Activated CD8-positive, alpha-beta memory T cell treated with anti-CD3 and anti-CD28 coated beads, Interleukin-2, amount 10 ng/mL, durations not matched to agents 7 days and 5 days (primary cell): ENCODE results near the gene MCHR2. TPM values are rescaled to one million over a fixed set of nuclear protein-coding genes. Genes with fewer than 3 reads are reported as not detected.

Experiments used
- ATAC-seq: fragments of 150-1000 bp; cut with Tn5 transposase; one replicate; pipeline ENCODE4 v1.10.0; 2021; ENCODE audit warnings: moderate library complexity
- CTCF ChIA-PET: fragments of 350-600 bp; sonication (Branson Sonifier 250); formaldehyde crosslinking; loops from one replicate; lab custom pipeline; 2021; ENCODE audit warnings: antibody characterized with exemption; lab: Charles Lee
- DNase-seq: peaks from one replicate; pipeline ENCODE4 v3.0.0-alpha.2; 2020
- H3K27ac Mint-ChIP-seq: one replicate; pipeline ENCODE4 v1.8.0; 2021; ENCODE audit warnings: mild to moderate bottlenecking, mixed read lengths
- H3K27me3 Mint-ChIP-seq: one replicate; pipeline ENCODE4 v1.8.0; 2021; ENCODE audit warnings: mixed read lengths
- H3K36me3 Mint-ChIP-seq: one replicate; pipeline ENCODE4 v1.8.0; 2021; ENCODE audit warnings: mild to moderate bottlenecking, mixed read lengths
- H3K4me1 Mint-ChIP-seq: one replicate; pipeline ENCODE4 v1.8.0; 2021; ENCODE audit warnings: mixed read lengths
- H3K4me3 Mint-ChIP-seq: one replicate; pipeline ENCODE4 v1.8.0; 2021; ENCODE audit warnings: mild to moderate bottlenecking, moderate library complexity, mixed read lengths
- H3K9me3 Mint-ChIP-seq: one replicate; pipeline ENCODE4 v1.8.0; 2022; ENCODE audit warnings: low read depth, mixed read lengths
- total RNA-seq, 2 experiments: library from RNA; stranded (reverse); gene quantifications; one replicate each; pipeline ENCODE4 v1.2.3, GENCODE V29; 2021

MCHR2 gene
- total RNA-seq, 2 experiments from 2014 or later = not detected

DNA sequence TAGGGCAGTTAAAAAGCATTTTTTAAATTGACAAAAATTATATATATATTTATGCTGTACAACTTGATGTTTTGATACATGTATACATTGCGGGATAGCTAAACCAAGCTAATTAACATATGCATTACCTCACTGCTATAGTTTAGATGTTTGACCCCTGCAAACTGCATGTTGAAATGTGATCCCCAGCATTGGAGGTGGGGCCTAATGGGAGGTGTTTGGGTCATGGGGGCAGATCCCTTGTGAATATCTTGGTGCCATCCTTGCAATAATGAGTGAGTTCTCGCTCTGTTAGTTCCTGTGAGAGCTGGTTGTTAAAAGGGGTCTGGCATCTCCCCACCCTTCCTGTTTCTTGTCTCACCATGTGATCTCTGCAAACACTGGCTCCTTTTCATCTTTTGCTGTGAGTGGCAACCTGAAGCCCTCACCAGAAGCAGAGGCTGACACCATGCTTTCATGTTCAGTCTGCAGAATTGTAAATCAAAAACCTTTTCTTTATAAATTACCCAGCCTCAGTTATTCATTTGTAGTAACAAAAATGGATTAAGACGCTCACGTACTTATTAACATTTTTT is 111.8 kb downstream of the MCHR2 start:
- Mint-ChIP-seq H3K27me3 (peaks cover 16% of the 10 kb centered on the region), H3K9me3 (no peaks in the 10 kb centered on the region), H3K27ac (no peak overlapping the region), H3K4me1 (no peaks in the 10 kb centered on the region), H3K36me3 (no peaks in the 10 kb centered on the region), H3K4me3 (no peak overlapping the region)
- DNase-seq (no peak), ATAC-seq (no peak)
- CTCF ChIA-PET = interaction anchor here (1.2 to 1.8 kb wide), 2 partner anchors 13 to 14 kb away, joined by 3 to 6 read pairs; no protein-coding TSS in a partner anchor

DNA sequence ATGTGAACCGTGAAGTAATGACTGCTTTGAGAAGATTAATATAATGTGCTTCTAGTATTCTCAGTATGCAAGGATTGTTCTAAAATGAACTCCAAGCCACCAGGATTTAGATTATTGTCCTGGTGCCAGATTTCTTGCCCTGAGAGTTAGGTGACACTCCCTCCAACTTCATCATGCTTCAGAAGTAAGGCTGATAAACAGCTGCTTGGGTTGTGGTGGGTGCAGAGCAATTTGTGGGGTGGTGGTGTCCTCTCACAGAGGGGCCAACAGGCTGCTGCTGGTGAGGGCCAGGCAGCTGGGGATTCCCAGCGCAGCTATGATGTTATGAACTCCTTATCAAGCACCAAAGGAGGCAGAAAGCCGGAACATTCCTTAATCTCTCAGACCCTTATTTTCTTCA is 114.6 kb downstream of the MCHR2 start:
- ATAC-seq (no peak), DNase-seq (no peak)
- Mint-ChIP-seq H3K4me3 (no peak overlapping the region), H3K9me3 (no peaks in the 10 kb centered on the region), H3K27me3 (peaks cover 19% of the 10 kb centered on the region), H3K4me1 (no peaks in the 10 kb centered on the region), H3K36me3 (no peaks in the 10 kb centered on the region), H3K27ac (no peak overlapping the region)
- CTCF ChIA-PET = interaction anchor here (1.4 kb wide), 1 partner anchor 10 kb away, joined by 4 read pairs; no protein-coding TSS in a partner anchor

DNA sequence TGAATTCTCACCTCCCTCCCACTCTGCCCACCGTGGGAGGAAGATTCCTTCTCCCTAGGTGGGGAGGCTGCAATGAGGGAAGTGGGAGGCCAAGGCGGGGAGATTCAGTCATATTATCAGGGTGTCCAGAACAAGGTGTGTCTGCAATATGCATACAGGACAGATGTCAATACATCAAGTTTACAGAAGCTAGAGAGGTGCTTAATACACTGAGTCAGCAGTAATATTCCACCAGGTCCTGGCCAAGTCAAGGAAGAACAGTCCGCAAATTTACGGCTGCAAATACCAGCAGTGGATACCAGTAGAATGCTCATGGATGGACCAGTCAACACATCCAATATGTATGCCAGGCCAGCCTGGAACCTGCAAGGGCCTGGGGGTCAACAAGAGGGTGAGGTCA is 119.0 kb downstream of the MCHR2 start:
- Mint-ChIP-seq H3K4me1 (no peaks in the 10 kb centered on the region), H3K27ac (no peak overlapping the region), H3K9me3 (no peaks in the 10 kb centered on the region), H3K27me3 (peaks cover 31% of the 10 kb centered on the region), H3K36me3 (no peaks in the 10 kb centered on the region), H3K4me3 (no peak overlapping the region)
- DNase-seq (no peak), ATAC-seq (no peak)
- CTCF ChIA-PET = no interaction called here

DNA sequence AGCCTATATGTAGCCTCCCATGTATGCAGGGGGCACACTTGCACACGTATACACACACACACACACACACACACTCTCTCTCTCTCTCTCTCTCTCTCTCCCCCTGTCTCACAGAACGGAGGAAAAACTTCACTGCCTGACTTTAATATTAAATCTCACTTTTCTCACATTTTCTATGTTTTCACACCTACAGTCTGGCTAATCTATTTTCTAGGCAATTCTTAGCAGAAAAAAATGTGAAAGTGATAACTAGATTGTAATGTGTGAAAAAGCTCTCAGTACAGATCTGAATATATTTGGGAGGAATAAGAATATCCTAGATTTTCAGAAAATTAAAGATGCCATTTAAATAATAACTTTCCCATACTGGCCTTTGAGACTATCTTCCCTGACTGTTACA is 120.9 kb downstream of the MCHR2 start:
- Mint-ChIP-seq H3K9me3 (no peaks in the 10 kb centered on the region), H3K4me1 (peaks cover 3% of the 10 kb centered on the region), H3K27me3 (peaks cover 43% of the 10 kb centered on the region), H3K4me3 (no peak overlapping the region), H3K36me3 (no peaks in the 10 kb centered on the region), H3K27ac (no peak overlapping the region)
- CTCF ChIA-PET = no interaction called here
- no peak for DNase-seq
- no peak for ATAC-seq

DNA sequence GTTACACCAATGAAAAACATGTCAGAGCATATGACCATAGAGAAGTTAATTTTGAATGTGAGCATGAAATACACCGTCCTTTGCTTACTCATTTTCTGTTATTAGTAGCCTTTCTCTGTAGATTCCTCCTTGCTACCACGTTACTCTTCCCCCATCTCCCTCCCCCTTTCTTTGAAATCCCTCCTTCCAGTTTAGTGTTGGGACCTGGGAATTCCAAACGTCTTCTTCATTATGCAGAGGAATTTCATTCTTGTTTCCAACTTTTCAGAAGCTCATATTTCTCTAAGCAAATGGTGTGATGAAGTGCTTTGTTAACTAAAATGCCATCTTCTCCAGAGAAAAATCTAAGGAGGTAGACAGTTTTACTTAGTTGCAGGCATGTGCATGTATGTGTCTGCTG is 122.4 kb downstream of the MCHR2 start:
- Mint-ChIP-seq H3K9me3 (no peaks in the 10 kb centered on the region), H3K27ac (no peak overlapping the region), H3K4me1 (peaks cover 3% of the 10 kb centered on the region), H3K27me3 (peaks cover 43% of the 10 kb centered on the region), H3K36me3 (no peaks in the 10 kb centered on the region), H3K4me3 (no peak overlapping the region)
- ATAC-seq (no peak), DNase-seq (no peak)
- CTCF ChIA-PET = no interaction called here
